Esophagus muscularis mucosa (tissue), 4 donors: ENCODE measurements around the gene ZNF223. TPM values are rescaled to one million over a fixed set of nuclear protein-coding genes. Genes with fewer than 3 reads are reported as not detected.

Source experiments
- DNase-seq: peaks from one replicate; pipeline ENCODE4 v3.0.0-alpha.2; 2017; ENCODE audit errors: extremely low spot score
- H3K27ac ChIP-seq, 4 donors: fragments of 200-600 bp; sonication (generic); replicated peaks in 1 of 4; 1 replicate in 3 of 4; 2 replicates in 1 of 4; pipeline ENCODE4 v1.5.1; 2016 to 2019; ENCODE audit warnings: mild to moderate bottlenecking in 1 of 4
- H3K27me3 ChIP-seq, 4 donors: fragments of 200-600 bp; sonication (generic); one replicate each; pipeline versions ENCODE4 v1.5.1 to v1.6.0; 2016 to 2019
- H3K36me3 ChIP-seq, 4 donors: fragments of 200-600 bp; sonication (generic); one replicate each; pipeline ENCODE4 v1.5.1; 2016 to 2019
- H3K4me1 ChIP-seq, 4 donors: fragments of 200-600 bp; sonication (generic); one replicate each; pipeline ENCODE4 v1.5.1; 2016 to 2019
- H3K4me3 ChIP-seq, 4 donors: fragments of 200-600 bp; sonication (generic); 1 replicate in 2 of 4; 2 replicates in 2 of 4; pipeline ENCODE4 v1.5.1; 2016 to 2019; ENCODE audit warnings: mild to moderate bottlenecking in 4 of 4, moderate library complexity in 1 of 4
- H3K9me3 ChIP-seq, 4 donors: fragments of 200-600 bp; sonication (generic); 1 replicate in 3 of 4; 2 replicates in 1 of 4; pipeline ENCODE4 v1.5.1; 2016 to 2019
- CTCF ChIP-seq, 3 experiments: fragments of 200-600 bp in 2 of 3; fragments of 450-650 bp in 1 of 3; sonication (generic) in 2 of 3; IDR thresholded peaks; one replicate each; pipeline ENCODE4 v1.5.1; 2017 to 2019; ENCODE audit warnings: antibody characterized with exemption in 3 of 3, mild to moderate bottlenecking in 2 of 3, moderate library complexity in 1 of 3
- EP300 ChIP-seq: sonication (generic); formaldehyde crosslinking; IDR thresholded peaks from one replicate; pipeline ENCODE4 v1.6.1; 2017; ENCODE audit warnings: antibody characterized with exemption
- POLR2A ChIP-seq: fragments of 450-650 bp; IDR thresholded peaks from one replicate; pipeline ENCODE4 v1.6.1; 2017; ENCODE audit warnings: antibody characterized with exemption, moderate library complexity, mild to moderate bottlenecking, low read depth
- POLR2AphosphoS5 ChIP-seq, 2 donors: sonication (generic); formaldehyde crosslinking; IDR thresholded peaks; one replicate each; pipeline ENCODE4 v1.6.1; 2017; ENCODE audit warnings: antibody characterized with exemption in 2 of 2
- WGBS: methylation state at CpG from one replicate; pipeline ENCODE4 v1.1.5; 2018; 5-methylcytosine and 5-hydroxymethylcytosine counted together
- intact Hi-C: fragments of 100-400 bp; cut with DNase I; formaldehyde crosslinking; loops from one replicate; pipeline ENCODE4 v1.15.1; 2023
- total RNA-seq, 4 donors: library from RNA; depleted of rRNA; stranded (reverse); fragments of >200 nt; gene quantifications; one replicate each; pipeline versions ENCODE4 v1.1.0 to v1.2.1, GENCODE V29; 2016

ZNF223 gene
- total RNA-seq = 1 to 10 TPM in 3 of 4 donors, under 1 TPM in 1; 0.83 to 2.6 (median 2.5) TPM

- DNase-seq = peak; percentile 97
- H3K27me3 ChIP-seq = peaks cover 0 to 30% (median 0%) of the 10 kb centered on the region in 4 donors
- H3K36me3 ChIP-seq = peaks cover 6 to 18% (median 12%) of the 10 kb centered on the region in 4 donors
- H3K9me3 ChIP-seq = peaks cover 0 to 8% (median 0%) of the 10 kb centered on the region in 4 donors
- peak within 1 kb of the TSS; percentile 70 to 77 (median 75) for H3K27ac ChIP-seq
- under 1% methylated on average over 37 of the region's 38 CpGs for WGBS
- peaks cover 14 to 21% (median 19%) of the 10 kb centered on the region in 4 donors for H3K4me1 ChIP-seq
- TF ChIP-seq POLR2A (no peak), EP300 (peak; percentile 47), POLR2AphosphoS5 (IDR thresholded peaks at IDR 0.05) (peak; percentile 73 to 94)
- H3K4me3 ChIP-seq = peak within 1 kb of the TSS; percentile 64 to 80 (median 72)
- intact Hi-C loops = loop anchor here (5.0 to 10.0 kb wide), 2 partner anchors 47 to 60 kb away; partner anchors contain the start of genes ZNF225 and ZNF230
Observed at GRCh38 chr19:44051650-44052402, at the start of gene ZNF223. Gene ZNF223, plus strand, starts transcription at chr19:44052036. Its CDS starts 3,141 bp downstream, at chr19:44055177.

GRCh38 chr19:44002212-44002565, 49.6 kb upstream of the ZNF223 start:
- Histone ChIP-seq H3K4me3 (peak overlapping the region; percentile 65 to 79 (median 74)), H3K9me3 (peaks cover 0 to 30% (median 18%) of the 10 kb centered on the region in 4 donors), H3K4me1 (peaks cover 12 to 18% (median 14%) of the 10 kb centered on the region in 4 donors), H3K36me3 (peaks cover 5 to 20% (median 13%) of the 10 kb centered on the region in 4 donors), H3K27ac (peak overlapping the region; percentile 75 to 83 (median 80)), H3K27me3 (no peaks in the 10 kb centered on the region)
- DNase-seq = no peak
- intact Hi-C loops = loop anchor here (2.0 to 10.0 kb wide), 4 partner anchors 17 to 303 kb away; partner anchors contain the start of genes ZNF155, ZNF223, ZNF225 and ZNF235
- no peak for TF ChIP-seq EP300
- no peak for TF ChIP-seq POLR2AphosphoS5 (IDR thresholded peaks at IDR 0.05)
- TF ChIP-seq POLR2A = no peak
- TF ChIP-seq CTCF (IDR thresholded peaks at IDR 0.05) = no peak
- WGBS = 12% methylated on average over 8 of the region's 8 CpGs

GRCh38 chr19:44002566-44003460, 49.0 kb upstream of the ZNF223 start, which contains the start of gene ZNF230:
Gene ZNF230, plus strand, starts transcription at chr19:44002957. Its CDS starts 4,122 bp downstream, at chr19:44007079.
- intact Hi-C loops = loop anchor here (2.0 to 10.0 kb wide), 4 partner anchors 18 to 302 kb away; partner anchors contain the start of genes ZNF155, ZNF223, ZNF225 and ZNF235
- Histone ChIP-seq H3K4me3 (peak within 1 kb of the TSS; percentile 65 to 79 (median 74)), H3K36me3 (peaks cover 11 to 20% (median 14%) of the 10 kb centered on the region in 4 donors), H3K27ac (peak within 1 kb of the TSS; percentile 75 to 83 (median 80)), H3K9me3 (peaks cover 0 to 29% (median 19%) of the 10 kb centered on the region in 4 donors), H3K4me1 (peaks cover 12 to 18% (median 14%) of the 10 kb centered on the region in 4 donors), H3K27me3 (no peaks in the 10 kb centered on the region)
- peak; percentile 81 to 91 for TF ChIP-seq POLR2AphosphoS5 (IDR thresholded peaks at IDR 0.05)
- TF ChIP-seq EP300 = no peak
- TF ChIP-seq CTCF (IDR thresholded peaks at IDR 0.05) = peak in 1 of 3 experiments; percentile 18
- TF ChIP-seq POLR2A = no peak
- DNase-seq = peak; percentile 96
- 4% methylated on average over 13 of the region's 48 CpGs for WGBS

DNA sequence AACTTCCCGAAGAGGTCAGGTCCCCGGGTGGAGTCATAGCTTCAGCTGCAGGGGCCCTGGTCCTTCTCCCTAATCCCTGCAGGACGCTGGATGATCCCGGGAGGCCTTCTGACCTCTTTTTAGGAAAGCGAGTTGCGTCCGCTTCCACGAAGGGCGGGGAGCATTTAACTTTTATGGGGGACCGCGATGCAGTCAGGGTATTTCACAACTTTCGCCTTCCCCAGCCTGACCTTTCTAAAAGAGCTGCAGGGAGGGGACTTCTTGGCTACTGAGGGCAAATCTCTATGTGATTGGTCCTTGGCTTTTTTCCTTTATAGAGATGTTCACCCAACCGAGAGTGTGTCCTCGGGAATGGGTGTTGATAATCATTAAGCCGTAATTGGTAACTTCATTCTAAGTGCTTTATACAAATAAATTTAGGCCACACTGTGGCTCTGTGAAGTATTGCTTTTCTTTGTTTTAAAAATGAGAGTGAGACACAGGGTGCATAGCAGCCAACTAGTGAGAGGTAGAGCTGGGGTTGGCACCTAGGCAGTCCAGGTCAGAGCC, 48.3 kb upstream of the ZNF223 start:
- WGBS = 4% methylated on average over 12 of the region's 15 CpGs
- H3K9me3 ChIP-seq = peaks cover 0 to 30% (median 22%) of the 10 kb centered on the region in 4 donors
- H3K27ac ChIP-seq = peak overlapping the region; percentile 75 to 83 (median 80)
- peak; percentile 66 for DNase-seq
- no peaks in the 10 kb centered on the region for H3K27me3 ChIP-seq
- H3K4me1 ChIP-seq = peaks cover 12 to 18% (median 14%) of the 10 kb centered on the region in 4 donors
- no peak for TF ChIP-seq EP300
- no peak for TF ChIP-seq CTCF (IDR thresholded peaks at IDR 0.05)
- no peak for TF ChIP-seq POLR2AphosphoS5 (IDR thresholded peaks at IDR 0.05)
- TF ChIP-seq POLR2A = no peak
- peaks cover 18 to 26% (median 20%) of the 10 kb centered on the region in 4 donors for H3K36me3 ChIP-seq
- H3K4me3 ChIP-seq = peak overlapping the region; percentile 65 to 79 (median 74)
- intact Hi-C loops = loop anchor here (2.0 to 10.0 kb wide), 4 partner anchors 19 to 301 kb away; partner anchors contain the start of genes ZNF155, ZNF223, ZNF225 and ZNF235
